ENCODE results near the gene GNAL. TPM values are rescaled to one million over a fixed set of nuclear protein-coding genes. Genes with fewer than 3 reads are reported as not detected.

GNAL gene
- total and polyA plus RNA-seq, 4 donors = 0.15 to 0.92 (median 0.72) TPM

- no peaks in the 10 kb centered on the region for H3K27me3 ChIP-seq (ENCODE audit: control insufficient read depth in 4 of 4, insufficient read depth in 4 of 4, low read length in 3 of 4)
- no peak overlapping the region for H3K27ac ChIP-seq (ENCODE audit: low read depth in 1 of 2, low read length in 2 of 2)
- H3K9me3 ChIP-seq (ENCODE audit: control insufficient read depth in 4 of 4, low read length in 3 of 4) = no peaks in the 10 kb centered on the region
- H3K4me3 ChIP-seq (ENCODE audit: low read depth in 1 of 3, low read length in 3 of 3) = no peak overlapping the region
- H3K4me1 ChIP-seq (ENCODE audit: control insufficient read depth in 4 of 4, insufficient read depth in 4 of 4, low read length in 3 of 4) = no peaks in the 10 kb centered on the region
- no peak for DNase-seq (ENCODE audit: low spot score)
- H3K9ac ChIP-seq (ENCODE audit: low read depth in 1 of 2, low read length in 2 of 2) = no peak overlapping the region
- no peaks in the 10 kb centered on the region for H3K36me3 ChIP-seq (ENCODE audit: control insufficient read depth in 4 of 4, insufficient read depth in 3 of 4, low read depth in 1 of 4, low read length in 3 of 4)
- 91% methylated on average over 3 of the region's 3 CpGs for WGBS
- TF ChIP-seq CTCF (IDR thresholded peaks at IDR 0.05; ENCODE audit: low read depth, low read length, missing input control) (no peak), ATF3 (IDR thresholded peaks at IDR 0.05) (no peak), ZBTB33 (IDR thresholded peaks at IDR 0.05) (no peak), REST (IDR thresholded peaks at IDR 0.05) (no peak), NR2F2 (IDR thresholded peaks at IDR 0.05) (no peak), FOXA1 (IDR thresholded peaks at IDR 0.05) (no peak), JUND (IDR thresholded peaks at IDR 0.05) (no peak), EGR1 (IDR thresholded peaks at IDR 0.05; ENCODE audit: low read depth in 2 of 2) (no peak), FOXA2 (IDR thresholded peaks at IDR 0.05) (no peak), HNF4G (IDR thresholded peaks at IDR 0.05) (no peak), RXRA (IDR thresholded peaks at IDR 0.05) (no peak), SP1 (IDR thresholded peaks at IDR 0.05) (no peak), MAX (IDR thresholded peaks at IDR 0.05) (no peak), TAF1 (conservative IDR thresholded peaks at IDR 0.05) (no peak), YY1 (IDR thresholded peaks at IDR 0.05) (no peak)
Measured at GRCh38 chr18:11721720-11722119, 32.7 kb downstream of the GNAL start.

GRCh38 chr18:11724781-11725180 lies 35.7 kb downstream of the GNAL start:
- no peaks in the 10 kb centered on the region for H3K27me3 ChIP-seq (ENCODE audit: control insufficient read depth in 4 of 4, insufficient read depth in 4 of 4, low read length in 3 of 4)
- no peak overlapping the region for H3K27ac ChIP-seq (ENCODE audit: low read depth in 1 of 2, low read length in 2 of 2)
- H3K9ac ChIP-seq (ENCODE audit: low read depth in 1 of 2, low read length in 2 of 2) = no peak overlapping the region
- no peak overlapping the region for H3K4me3 ChIP-seq (ENCODE audit: low read depth in 1 of 3, low read length in 3 of 3)
- DNase-seq (ENCODE audit: low spot score) = no peak
- H3K9me3 ChIP-seq (ENCODE audit: control insufficient read depth in 4 of 4, low read length in 3 of 4) = no peaks in the 10 kb centered on the region
- no peaks in the 10 kb centered on the region for H3K4me1 ChIP-seq (ENCODE audit: control insufficient read depth in 4 of 4, insufficient read depth in 4 of 4, low read length in 3 of 4)
- TF ChIP-seq MAX (IDR thresholded peaks at IDR 0.05) (no peak), EGR1 (IDR thresholded peaks at IDR 0.05; ENCODE audit: low read depth in 2 of 2) (no peak), FOXA1 (IDR thresholded peaks at IDR 0.05) (no peak), RXRA (IDR thresholded peaks at IDR 0.05) (no peak)
- H3K36me3 ChIP-seq (ENCODE audit: control insufficient read depth in 4 of 4, insufficient read depth in 3 of 4, low read depth in 1 of 4, low read length in 3 of 4) = no peaks in the 10 kb centered on the region
- 92% methylated on average over 5 of the region's 5 CpGs for WGBS

All from liver (tissue), 9 donors.